GM12878 (cell line): ENCODE results near the gene DAB2. TPM values are rescaled to one million over a fixed set of nuclear protein-coding genes. Genes with fewer than 3 reads are reported as not detected.

Source experiments
- ATAC-seq: fragments of 200-7000 bp; cut with Tn5 transposase; 3 replicates; pipeline ENCODE4 v1.9.1; 2020; ENCODE audit warnings: mild to moderate bottlenecking, moderate library complexity
- BruUV-seq: library from RNA; stranded (reverse); fragments of 400-500 nt; replicated peaks from 2 replicates; lab custom pipeline; 2021; lab: Mats Ljungman, UMichigan
- CTCF ChIA-PET: fragments of 300-600 bp; sonication (Branson Sonifier 250); formaldehyde crosslinking; extraction: SDS; loops from one replicate; lab custom pipeline; 2021; ENCODE audit warnings: inconsistent platforms; lab: Yijun Ruan, JAX
- POLR2A ChIA-PET: fragments of 350-600 bp; formaldehyde crosslinking; extraction: SDS; loops from one replicate; lab custom pipeline; 2021; ENCODE audit warnings: inconsistent platforms; lab: Charles Lee
- RAD21 ChIA-PET: fragments of 300-600 bp; sonication (Branson Sonifier 250); formaldehyde crosslinking; loops from one replicate; lab custom pipeline; 2023; ENCODE audit warnings: antibody characterized with exemption; ENCODE audit not compliant: unreplicated experiment; lab: Charles Lee
- SMC1A ChIA-PET: fragments of 300-600 bp; sonication (Branson Sonifier 250); formaldehyde crosslinking; loops from one replicate; lab custom pipeline; 2023; ENCODE audit not compliant: unreplicated experiment, uncharacterized antibody; lab: Charles Lee
- DNase-seq: peaks from one replicate; pipeline ENCODE4 v3.0.0-alpha.2; 2011; ENCODE audit warnings: low read depth, low spot score
- FAIRE-seq: peaks from 3 replicates; lab custom pipeline; 2011; peaks lifted over from hg19 to GRCh38; lab: Jason Lieb, UNC
- H2AFZ ChIP-seq: 2 replicates; pipeline ENCODE4 v1.6.0; 2011; ENCODE audit warnings: low read depth, low read length, control low read depth; ENCODE audit not compliant: control insufficient read depth
- H3K27ac ChIP-seq: 2 replicates; pipeline ENCODE4 v1.5.1; 2011; ENCODE audit warnings: control low read depth; ENCODE audit not compliant: control insufficient read depth, insufficient read depth
- H3K27me3 ChIP-seq, 2 experiments: replicated peaks in 1 of 2; 2 replicates each; pipeline versions ENCODE4 v1.6.0 to v1.6.1; 2011; ENCODE audit warnings: low read length in 1 of 2; ENCODE audit not compliant: control insufficient read depth in 2 of 2, insufficient read depth in 2 of 2
- H3K36me3 ChIP-seq, 2 experiments: 2 replicates each; pipeline ENCODE4 v1.5.1; 2011; ENCODE audit warnings: low read length in 1 of 2; ENCODE audit not compliant: control insufficient read depth in 2 of 2, insufficient read depth in 2 of 2
- H3K4me1 ChIP-seq: 2 replicates; pipeline ENCODE4 v1.6.1; 2011; ENCODE audit warnings: mild to moderate bottlenecking, low read length, moderate library complexity, mixed read lengths; ENCODE audit not compliant: control insufficient read depth, insufficient read depth
- H3K4me2 ChIP-seq: 2 replicates; pipeline ENCODE4 v1.6.0; 2011; ENCODE audit warnings: control low read depth; ENCODE audit not compliant: control insufficient read depth, insufficient read depth
- H3K4me3 ChIP-seq: fragments of 200-600 bp; sonication (generic); 2 replicates; pipeline ENCODE4 v1.5.1; 2016
- H3K79me2 ChIP-seq: 2 replicates; pipeline ENCODE4 v1.6.0; 2011; ENCODE audit warnings: low read length; ENCODE audit not compliant: control insufficient read depth, insufficient read depth
- H3K9ac ChIP-seq: 2 replicates; pipeline ENCODE4 v1.8.0; 2011; ENCODE audit warnings: low read length, control low read depth, mixed read lengths; ENCODE audit not compliant: control insufficient read depth, insufficient read depth
- H3K9me3 ChIP-seq: replicated peaks from 3 replicates; pipeline ENCODE4 v1.5.1; 2011; ENCODE audit warnings: mild to moderate bottlenecking, low read length; ENCODE audit not compliant: control insufficient read depth, insufficient read depth
- H4K20me1 ChIP-seq: 2 replicates; pipeline ENCODE4 v1.6.0; 2011; ENCODE audit not compliant: control insufficient read depth, insufficient read depth
- CEBPB ChIP-seq, 2 experiments: fragments of 150-350 bp in 1 of 2; IDR thresholded peaks; 2 replicates each; pipeline ENCODE4 v1.6.1; 2012 to 2014; ENCODE audit warnings: low read depth in 2 of 2, low read length in 2 of 2, borderline replicate concordance in 1 of 2, inconsistent platforms in 1 of 2
- GABPA ChIP-seq: IDR thresholded peaks from 2 replicates; pipeline ENCODE4 v1.6.1; 2014; ENCODE audit warnings: antibody characterized with exemption, low read depth, mild to moderate bottlenecking, inconsistent platforms
- PAX5 ChIP-seq: IDR thresholded peaks from 2 replicates; pipeline ENCODE4 v1.6.1; 2011; ENCODE audit warnings: low read depth, low read length, borderline replicate concordance
- POLR2AphosphoS5 ChIP-seq: IDR thresholded peaks from 2 replicates; pipeline ENCODE4 v1.6.1; 2011; ENCODE audit warnings: mild to moderate bottlenecking, low read length, inconsistent platforms
- RAD51 ChIP-seq: fragments of 450-650 bp; IDR thresholded peaks from 2 replicates; pipeline ENCODE4 v1.6.1; 2016; ENCODE audit warnings: moderate library complexity, mild to moderate bottlenecking, inconsistent platforms
- SMAD5 ChIP-seq: IDR thresholded peaks from 2 replicates; pipeline ENCODE4 v1.6.1; 2016; ENCODE audit warnings: antibody characterized with exemption, low read depth
- SREBF1 ChIP-seq: IDR thresholded peaks from 2 replicates; pipeline ENCODE4 v1.6.1; 2012; ENCODE audit warnings: mild to moderate bottlenecking, low read length
- SRF ChIP-seq, 2 experiments: IDR thresholded peaks; 2 replicates each; pipeline ENCODE4 v1.6.1; 2011; ENCODE audit warnings: low read depth in 2 of 2, low read length in 2 of 2, mild to moderate bottlenecking in 1 of 2, moderate library complexity in 1 of 2
- STAT1 ChIP-seq: fragments of 450-650 bp; conservative IDR thresholded peaks from 2 replicates; pipeline ENCODE4 v1.6.1; 2014; ENCODE audit warnings: antibody characterized with exemption, mild to moderate bottlenecking
- USF1 ChIP-seq: IDR thresholded peaks from 2 replicates; pipeline ENCODE4 v1.6.1; 2011; ENCODE audit warnings: borderline replicate concordance, low read depth, mild to moderate bottlenecking, moderate library complexity, mixed read lengths, low read length; ENCODE audit not compliant: insufficient read depth; ENCODE audit errors: extremely low read length
- WGBS: methylation state at CpG from one replicate; pipeline ENCODE4 v1.1.6; 2016; ENCODE audit warnings: low lambda C conversion rate; ENCODE audit not compliant: insufficient replicate concordance, insufficient coverage; ENCODE audit errors: missing lambda C conversion rate; 5-methylcytosine and 5-hydroxymethylcytosine counted together
- in situ Hi-C: fragments of 300-500 bp; cut with MboI; formaldehyde crosslinking; loops from 9 replicates; pipeline ENCODE4 v1.14.3; 2018; ENCODE audit warnings: mixed read lengths
- intact Hi-C: fragments of 100-400 bp; cut with micrococcal nuclease; formaldehyde crosslinking; loops from one replicate; pipeline ENCODE4 v1.14.2; 2022; ENCODE audit not compliant: unreplicated experiment
- polyA plus RNA-seq, 11 experiments: library from polyadenylated mRNA; depleted of rRNA in 4 of 11; unstranded in 6 of 11; stranded (reverse) in 5 of 11; fragments of >200 nt; fragmentation: Nextera tagmentation in 4 of 11; fragmentation: Illumina TruSeq in 1 of 11; extraction: Ambion mirVana in 4 of 11; extraction: Trizol in 1 of 11; gene quantifications; 1 replicate in 1 of 11; 2 replicates in 10 of 11; pipeline versions ENCODE4 v1.2.1 to v1.2.3, GENCODE V29; 2011 to 2016; ENCODE audit warnings: inconsistent platforms in 2 of 11, missing spikeins in 2 of 11, low read depth in 1 of 11
- total RNA-seq, 4 experiments: library from RNA; depleted of rRNA in 3 of 4; stranded (reverse); fragments of >200 nt in 3 of 4; fragmentation: Illumina TruSeq in 1 of 4; extraction: Trizol in 1 of 4; gene quantifications; 2 replicates each; pipeline versions ENCODE4 v1.2.1 to v1.2.3, GENCODE V29; 2013 to 2021
- TF ChIP-seq, protein P1 (sequence below): fragments of 450-650 bp; IDR thresholded peaks from 2 replicates; pipeline ENCODE4 v1.6.1; 2018; ENCODE audit warnings: borderline replicate concordance, mild to moderate bottlenecking; ENCODE audit not compliant: partially characterized antibody

Gene DAB2
- total and polyA plus RNA-seq, 10 of the 15 experiments (the other 5 are each of a cell fraction or from before 2014, with no cell fraction given): 0.05 to 0.23 (median 0.11) TPM; not detected in 7

- TF ChIP-seq PAX5 (no peak), SRF (IDR thresholded peaks at IDR 0.05; ENCODE audit: low read depth in 2 of 2, low read length in 2 of 2) (no peak), CEBPB (IDR thresholded peaks at IDR 0.05; ENCODE audit: borderline replicate concordance in 1 of 2, low read depth in 2 of 2, low read length in 2 of 2) (no peak), GABPA (no peak), STAT1 (no peak), RAD51 (no peak), USF1 (no peak), SMAD5 (no peak)
- TF ChIP-seq, protein P1, sequence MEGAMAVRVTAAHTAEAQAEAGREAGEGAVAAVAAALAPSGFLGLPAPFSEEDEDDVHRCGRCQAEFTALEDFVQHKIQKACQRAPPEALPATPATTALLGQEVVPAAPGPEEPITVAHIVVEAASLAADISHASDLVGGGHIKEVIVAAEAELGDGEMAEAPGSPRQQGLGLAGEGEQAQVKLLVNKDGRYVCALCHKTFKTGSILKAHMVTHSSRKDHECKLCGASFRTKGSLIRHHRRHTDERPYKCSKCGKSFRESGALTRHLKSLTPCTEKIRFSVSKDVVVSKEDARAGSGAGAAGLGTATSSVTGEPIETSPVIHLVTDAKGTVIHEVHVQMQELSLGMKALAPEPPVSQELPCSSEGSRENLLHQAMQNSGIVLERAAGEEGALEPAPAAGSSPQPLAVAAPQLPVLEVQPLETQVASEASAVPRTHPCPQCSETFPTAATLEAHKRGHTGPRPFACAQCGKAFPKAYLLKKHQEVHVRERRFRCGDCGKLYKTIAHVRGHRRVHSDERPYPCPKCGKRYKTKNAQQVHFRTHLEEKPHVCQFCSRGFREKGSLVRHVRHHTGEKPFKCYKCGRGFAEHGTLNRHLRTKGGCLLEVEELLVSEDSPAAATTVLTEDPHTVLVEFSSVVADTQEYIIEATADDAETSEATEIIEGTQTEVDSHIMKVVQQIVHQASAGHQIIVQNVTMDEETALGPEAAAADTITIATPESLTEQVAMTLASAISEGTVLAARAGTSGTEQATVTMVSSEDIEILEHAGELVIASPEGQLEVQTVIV: no peak
Observed at GRCh38 chr5:39333104-39333503, 91.7 kb downstream of the DAB2 start (continued).

DNA sequence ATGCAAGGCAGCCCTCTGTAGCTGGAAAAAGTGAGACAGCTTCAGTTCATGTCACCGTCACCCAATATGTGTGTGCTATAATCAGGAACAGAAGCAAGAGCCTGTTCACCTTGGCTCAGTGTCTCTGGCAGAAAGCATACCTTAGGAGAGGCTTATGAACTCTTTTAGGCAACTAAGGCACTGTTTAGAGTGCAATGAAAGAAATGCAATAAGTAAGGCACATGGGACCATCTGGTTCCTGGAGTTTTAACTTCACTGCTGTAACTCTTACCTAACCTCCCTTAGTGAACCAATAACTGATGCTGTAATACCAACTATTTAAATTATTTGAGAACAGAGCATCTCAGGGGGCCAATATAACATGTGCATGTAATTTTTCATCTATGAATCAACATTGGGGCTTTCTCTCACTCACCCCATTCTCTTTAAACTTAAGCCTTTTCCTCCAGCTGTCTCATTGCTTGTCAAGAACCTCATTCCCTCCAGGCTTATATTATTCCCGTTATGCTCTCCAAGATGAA is 92.9 kb downstream of the DAB2 start:
- Histone ChIP-seq H3K9ac (no peak overlapping the region), H3K4me2 (no peak overlapping the region), H3K79me2 (no peaks in the 10 kb centered on the region), H3K4me3 (no peak overlapping the region), H3K36me3 (no peaks in the 10 kb centered on the region), H4K20me1 (no peaks in the 10 kb centered on the region), H3K9me3 (no peaks in the 10 kb centered on the region), H3K27me3 (no peaks in the 10 kb centered on the region), H2AFZ (no peak overlapping the region), H3K4me1 (no peaks in the 10 kb centered on the region), H3K27ac (no peak overlapping the region)
- in situ Hi-C loops: no loop called here
- no peak for TF ChIP-seq SREBF1
- no peak for TF ChIP-seq POLR2AphosphoS5
- ChIA-PET CTCF (no interaction called here), SMC1A (no interaction called here), RAD21 (no interaction called here), POLR2A (no interaction called here)
- no peak for FAIRE-seq
- no TSS peak for BruUV-seq
- intact Hi-C loops: no loop called here
- 32% methylated on average over 2 of the region's 2 CpGs for WGBS
- no peak for DNase-seq
- no peak for ATAC-seq
